NCI-H2227 (cell line): ENCODE measurements around the gene SERPINA5.
"Not testable (repeated sequence)": the region's sequence is repeated elsewhere in the genome, so short reads cannot be mapped to it uniquely, and the experiment has no call there.

Source experiments
- DNase-seq: peaks from one replicate; lab custom pipeline; 2025; ENCODE audit not compliant: unreplicated experiment; lab: John Stamatoyannopoulos, UW

Gene SERPINA5

GRCh38 chr14:94621358-94622134 is 40.3 kb downstream of the SERPINA5 start:
- DNase-seq, result no peak

GRCh38 chr14:94622653-94623421 is 41.6 kb downstream of the SERPINA5 start:
- DNase-seq, result no peak

DNA sequence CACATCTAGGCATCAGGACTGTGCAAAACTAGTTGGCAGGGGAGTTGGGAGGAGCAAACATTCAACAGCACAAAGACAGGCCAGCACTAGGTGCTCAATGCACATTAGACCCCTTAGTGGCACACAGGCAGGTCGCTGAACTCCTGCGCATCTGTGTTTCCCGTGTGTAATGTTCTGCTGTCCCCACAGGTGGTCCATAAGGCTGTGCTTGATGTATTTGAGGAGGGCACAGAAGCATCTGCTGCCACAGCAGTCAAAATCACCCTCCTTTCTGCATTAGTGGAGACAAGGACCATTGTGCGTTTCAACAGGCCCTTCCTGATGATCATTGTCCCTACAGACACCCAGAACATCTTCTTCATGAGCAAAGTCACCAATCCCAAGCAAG is 42.2 kb downstream of the SERPINA5 start:
- DNase-seq, result no peak

DNA sequence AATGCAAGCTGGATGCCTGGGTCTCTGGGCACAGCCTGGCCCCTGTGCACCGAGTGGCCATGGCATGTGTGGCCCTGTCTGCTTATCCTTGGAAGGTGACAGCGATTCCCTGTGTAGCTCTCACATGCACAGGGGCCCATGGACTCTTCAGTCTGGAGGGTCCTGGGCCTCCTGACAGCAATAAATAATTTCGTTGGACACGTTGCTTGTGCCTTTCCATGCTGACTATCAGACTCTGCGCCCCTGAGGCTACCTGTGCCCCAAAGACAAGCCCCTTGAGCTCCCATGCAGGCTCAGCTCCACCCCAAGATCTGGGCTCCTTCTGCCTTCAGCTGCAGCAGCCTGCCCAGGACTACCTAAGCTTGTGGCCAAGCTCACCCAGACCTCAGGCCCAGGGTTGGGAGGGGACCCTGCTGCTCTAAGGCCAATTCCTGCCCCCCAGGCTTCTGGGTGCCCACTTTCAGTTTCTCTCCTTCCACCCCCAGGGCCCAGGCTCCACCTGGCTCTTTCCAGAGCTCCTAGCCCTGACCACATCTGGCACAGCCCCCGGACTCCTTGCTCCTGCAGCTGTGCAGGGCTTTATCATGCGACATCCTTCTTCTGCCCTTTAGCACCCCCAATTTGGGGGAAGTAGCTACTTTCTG is 42.8 kb downstream of the SERPINA5 start:
- no peak for DNase-seq

- DNase-seq, result no peak
Observed at GRCh38 chr14:94624537-94625352, 43.5 kb downstream of the SERPINA5 start.

- DNase-seq, result no peak
Observed at GRCh38 chr14:94625353-94625635, 44.1 kb downstream of the SERPINA5 start.

- DNase-seq, result no peak
Observed at GRCh38 chr14:94628578-94628977, 47.4 kb downstream of the SERPINA5 start.

DNA sequence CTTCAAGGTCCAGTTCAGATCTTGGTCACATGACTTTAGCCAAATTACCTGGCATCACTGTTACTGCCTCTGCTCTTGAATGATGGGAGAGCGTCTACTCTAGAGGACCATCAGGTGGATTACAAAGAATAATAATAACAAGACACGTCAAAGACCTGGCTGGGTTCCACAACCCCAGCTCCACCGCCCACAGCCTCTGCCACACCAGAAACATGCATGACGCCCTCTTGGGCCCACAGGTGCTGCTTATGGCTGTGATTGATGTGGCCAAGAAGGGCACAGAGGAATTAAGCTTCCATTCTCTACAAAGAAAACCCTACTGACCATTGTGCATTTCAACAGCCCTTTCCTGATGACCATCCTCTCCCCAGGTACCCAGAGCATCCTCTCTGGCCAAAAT is 49.2 kb downstream of the SERPINA5 start:
- DNase-seq, result no peak

DNA sequence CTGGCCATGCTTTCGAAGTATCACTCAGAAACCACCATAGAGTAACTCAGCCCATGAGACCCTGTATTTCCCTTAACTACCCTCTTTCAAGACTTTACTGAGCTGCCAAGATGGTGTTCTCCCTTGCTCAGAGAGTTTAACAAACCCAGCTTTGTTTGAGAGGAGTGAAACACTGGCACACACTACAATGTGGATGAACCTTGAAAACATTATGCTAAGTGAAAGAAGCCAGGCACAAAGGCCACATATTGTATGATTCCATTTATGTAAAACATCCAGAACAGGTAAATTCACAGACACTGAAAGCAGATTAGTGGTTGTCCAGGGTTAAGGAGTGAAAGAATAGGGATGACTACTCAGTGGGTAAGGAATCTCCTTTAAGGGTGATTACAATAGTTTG is 49.8 kb downstream of the SERPINA5 start:
- DNase-seq, result no peak

- no peak for DNase-seq
Observed at GRCh38 chr14:94631536-94632304, 50.5 kb downstream of the SERPINA5 start.

- DNase-seq, result no peak
Observed at GRCh38 chr14:94632305-94632590, 51.0 kb downstream of the SERPINA5 start.

DNA sequence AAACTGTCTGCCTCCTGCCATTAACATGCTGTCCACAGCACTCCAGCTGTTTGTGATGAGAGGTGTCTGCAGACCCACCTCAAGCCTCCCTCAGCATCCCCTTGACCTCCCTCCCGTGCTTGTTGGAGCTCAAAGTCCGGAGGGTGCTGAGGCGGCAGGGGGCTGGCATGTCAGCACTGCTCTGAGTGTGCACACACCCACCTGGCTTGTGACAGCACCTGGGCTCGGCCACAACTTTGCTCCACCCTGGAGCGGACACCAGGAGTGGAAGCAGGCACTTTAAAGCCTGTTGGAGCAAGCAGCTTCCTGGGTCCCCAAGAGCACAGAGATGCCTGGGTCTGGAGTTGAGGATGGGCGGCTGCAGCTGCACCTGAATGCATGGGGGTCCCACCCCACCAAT is 51.9 kb downstream of the SERPINA5 start:
- DNase-seq, result no peak

- DNase-seq, result no peak
Observed at GRCh38 chr14:94635154-94635553, 53.9 kb downstream of the SERPINA5 start.

DNA sequence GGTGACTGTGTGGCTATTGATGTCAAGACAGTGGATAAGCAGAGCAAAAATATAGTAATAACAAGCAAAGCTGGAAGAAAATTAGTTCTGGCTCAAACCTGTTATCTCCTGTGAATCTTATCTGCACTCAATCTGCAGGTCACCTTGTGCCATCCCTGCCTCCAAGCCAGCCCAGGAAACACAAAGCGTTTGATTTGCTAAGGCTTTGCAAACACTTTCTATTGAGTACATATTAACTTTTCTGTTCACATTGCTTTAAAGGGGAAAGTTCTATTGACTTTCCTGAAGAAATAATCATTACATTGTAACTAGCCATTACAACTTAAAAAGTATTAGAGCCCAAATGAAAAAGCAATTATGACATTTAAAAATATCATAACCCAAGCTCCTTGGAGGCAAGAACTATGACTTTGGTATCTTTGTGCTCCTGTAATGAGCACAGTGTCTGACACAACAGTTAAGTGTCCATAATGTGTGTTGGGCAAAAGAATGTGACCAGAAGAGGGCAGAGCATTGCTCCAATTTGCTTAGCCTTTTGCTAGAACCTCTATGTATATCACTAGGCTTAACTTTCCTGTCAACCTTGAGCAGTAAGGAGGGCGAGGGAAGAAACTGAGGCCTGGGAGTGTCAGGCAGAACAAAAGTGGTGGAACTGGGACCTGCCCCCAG is 55.7 kb downstream of the SERPINA5 start:
- no peak for DNase-seq

GRCh38 chr14:94637814-94638213 is 56.6 kb downstream of the SERPINA5 start:
- DNase-seq, result not testable (repeated sequence)

DNA sequence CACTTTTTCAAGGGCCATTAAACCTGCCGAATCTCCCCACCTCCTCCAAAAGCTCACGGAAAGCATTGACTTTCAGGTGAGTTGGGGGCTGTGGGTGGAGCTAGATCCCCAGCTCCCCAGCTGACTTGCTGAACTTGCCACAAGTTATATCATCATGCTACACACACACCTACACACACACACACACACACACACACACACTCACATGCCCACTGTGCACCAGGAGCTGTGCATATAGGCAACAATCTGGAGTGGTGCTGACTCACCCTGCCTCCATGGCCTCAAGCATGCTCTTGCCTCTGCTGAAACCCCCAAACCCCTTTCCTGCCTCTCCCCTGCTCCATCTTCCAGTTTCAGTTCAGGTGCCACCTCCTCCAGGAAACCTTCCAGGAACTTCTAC is 57.1 kb downstream of the SERPINA5 start:
- no peak for DNase-seq

DNA sequence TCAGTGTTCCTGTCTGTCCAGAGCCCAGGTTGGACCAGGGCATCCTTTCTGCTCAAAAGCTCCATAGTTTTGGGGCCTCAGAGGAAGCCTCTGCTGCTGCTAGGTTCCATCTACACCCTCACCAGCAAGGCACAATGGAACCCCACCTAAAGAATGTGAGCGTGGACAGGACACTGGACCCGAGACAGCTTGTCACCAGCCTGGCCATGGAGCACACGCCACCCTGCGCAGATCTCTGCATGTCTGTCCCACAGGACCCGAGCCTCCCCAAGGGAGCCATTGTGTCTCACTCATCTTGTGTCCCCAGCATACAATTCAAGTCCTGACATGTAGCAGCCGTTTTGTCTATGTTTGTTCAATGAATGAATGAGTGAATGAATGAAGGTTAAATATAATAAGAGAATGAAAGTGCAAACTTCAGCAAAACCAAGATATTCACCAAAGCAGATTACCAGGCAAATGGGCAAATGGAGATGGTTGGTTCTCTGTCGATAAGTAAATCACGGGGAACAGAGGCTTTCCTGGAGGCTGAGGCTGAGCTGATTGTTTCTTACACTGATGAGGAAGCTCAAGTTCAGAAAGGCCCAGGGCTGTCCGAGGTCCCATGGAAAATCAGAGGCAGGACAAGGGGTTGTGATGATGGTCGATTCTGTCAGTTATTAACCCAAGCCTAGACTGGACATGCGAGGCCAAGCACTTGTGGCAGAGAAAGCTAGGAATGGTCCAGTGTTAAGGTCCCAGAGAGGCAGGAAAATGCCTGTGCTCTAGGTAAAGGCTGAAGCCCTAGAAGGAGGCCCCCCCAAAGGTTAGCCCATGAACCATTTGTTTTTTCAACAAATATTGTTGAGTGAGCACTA is 58.0 kb downstream of the SERPINA5 start:
- no peak for DNase-seq

DNA sequence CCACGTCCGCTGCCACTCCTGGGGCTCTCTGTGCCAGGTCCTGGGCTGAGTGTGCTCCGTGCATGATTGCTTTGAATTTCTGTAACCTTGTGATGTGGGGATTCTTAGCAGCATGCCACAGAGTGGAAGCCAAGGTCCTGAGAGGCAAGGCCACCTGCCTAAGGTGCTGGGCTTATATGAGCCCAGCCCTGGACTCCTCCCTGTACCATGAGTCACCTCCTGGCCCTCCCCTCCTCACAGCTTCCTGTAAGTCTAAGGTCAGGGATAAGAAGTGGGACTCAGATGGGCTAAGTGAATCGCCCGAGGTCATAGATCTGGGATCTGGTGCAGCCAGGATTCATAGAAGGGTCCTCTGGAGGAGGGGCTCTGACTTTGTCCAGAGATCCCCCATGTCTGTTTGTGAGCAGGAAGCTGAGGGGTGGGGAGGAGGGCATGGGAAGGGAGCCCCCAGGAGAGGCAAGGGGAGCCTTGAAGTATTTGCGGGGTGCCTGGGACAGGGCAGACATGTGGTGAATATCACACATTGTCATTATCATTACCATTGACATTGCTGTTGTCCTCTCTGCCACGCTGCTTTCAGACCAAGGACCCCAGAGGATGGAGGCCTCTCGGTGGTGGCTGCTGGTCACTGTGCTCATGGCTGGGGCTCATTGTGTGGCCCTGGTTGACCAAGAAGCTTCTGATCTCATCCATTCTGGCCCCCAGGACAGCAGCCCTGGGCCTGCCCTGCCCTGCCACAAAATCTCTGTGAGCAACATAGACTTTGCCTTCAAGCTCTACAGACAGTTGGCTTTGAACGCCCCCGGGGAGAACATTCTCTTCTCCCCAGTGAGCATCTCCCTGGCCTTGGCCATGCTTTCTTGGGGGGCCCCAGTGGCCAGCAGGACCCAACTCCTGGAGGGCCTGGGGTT is 59.8 kb downstream of the SERPINA5 start:
- DNase-seq, result no peak

- no peak for DNase-seq
Observed at GRCh38 chr14:94641632-94641955, 60.4 kb downstream of the SERPINA5 start.
